Skeletal muscle tissue (tissue), 4 donors: Measurements from ENCODE around the gene VAMP2. TPM values are rescaled to one million over a fixed set of nuclear protein-coding genes. Genes with fewer than 3 reads are reported as not detected.

ENCODE experiments used
- H3K27ac ChIP-seq: one replicate; pipeline ENCODE4 v1.7.0; 2013; ENCODE audit warnings: mild to moderate bottlenecking, low read depth, low read length, inconsistent platforms
- H3K27me3 ChIP-seq, 3 donors: one replicate each; pipeline ENCODE4 v1.7.0; 2013; ENCODE audit warnings: low read length in 3 of 3; ENCODE audit not compliant: control insufficient read depth in 3 of 3, insufficient read depth in 3 of 3
- H3K36me3 ChIP-seq, 3 donors: one replicate each; pipeline ENCODE4 v1.7.0; 2013; ENCODE audit warnings: low read length in 3 of 3; ENCODE audit not compliant: control insufficient read depth in 3 of 3, insufficient read depth in 3 of 3
- H3K4me1 ChIP-seq, 3 donors: one replicate each; pipeline ENCODE4 v1.7.0; 2013; ENCODE audit warnings: low read length in 3 of 3, mild to moderate bottlenecking in 3 of 3; ENCODE audit not compliant: control insufficient read depth in 3 of 3, insufficient read depth in 3 of 3
- H3K4me3 ChIP-seq, 3 donors: one replicate each; pipeline ENCODE4 v1.7.0; 2013; ENCODE audit warnings: low read length in 3 of 3
- H3K9ac ChIP-seq, 3 donors: one replicate each; pipeline ENCODE4 v1.7.0; 2013; ENCODE audit warnings: low read length in 3 of 3, mild to moderate bottlenecking in 3 of 3, moderate library complexity in 2 of 3, low read depth in 1 of 3
- H3K9me3 ChIP-seq, 3 donors: one replicate each; pipeline ENCODE4 v1.7.0; 2013; ENCODE audit warnings: low read length in 3 of 3; ENCODE audit not compliant: control insufficient read depth in 3 of 3
- total RNA-seq: library from RNA; depleted of rRNA; stranded (reverse); fragments of >200 nt; gene quantifications from one replicate; pipeline ENCODE4 v1.2.3, GENCODE V29; 2014
- donor health status: Osteomylitis.

Gene VAMP2
- total RNA-seq, 1 donor from 2014 or later, result 8.4 TPM

- H3K27me3 ChIP-seq, result peaks cover 4 to 39% (median 32%) of the 10 kb centered on the region in 3 donors
- no peaks in the 10 kb centered on the region for H3K9me3 ChIP-seq
- peak overlapping the region in 2 of 3 donors; percentile 6 to 40 for H3K9ac ChIP-seq
- no peak overlapping the region for H3K27ac ChIP-seq
- H3K4me3 ChIP-seq, result peak overlapping the region; percentile 58 to 79 (median 67)
- H3K4me1 ChIP-seq, result peaks cover 59 to 65% (median 61%) of the 10 kb centered on the region in 3 donors
- no peaks in the 10 kb centered on the region for H3K36me3 ChIP-seq
These were observed 38.2 kb downstream of the VAMP2 start for GRCh38 chr17:8124350-8125153.

- Histone ChIP-seq H3K9ac (peak within 1 kb of the TSS; percentile 45 to 70 (median 63)), H3K27ac (no peak within 1 kb of the TSS), H3K4me3 (peak within 1 kb of the TSS; percentile 67 to 79 (median 67)), H3K9me3 (no peaks in the 10 kb centered on the region), H3K27me3 (peaks cover 4 to 39% (median 32%) of the 10 kb centered on the region in 3 donors), H3K36me3 (no peaks in the 10 kb centered on the region), H3K4me1 (peaks cover 59 to 66% (median 61%) of the 10 kb centered on the region in 3 donors)
These were observed 38.9 kb downstream of the VAMP2 start, which contains the start of gene HES7 for GRCh38 chr17:8123695-8124349. HES7 (minus strand) TSS chr17:8124106; CDS start chr17:8124084, 22 bp downstream.

- Histone ChIP-seq H3K4me1 (peaks cover 64 to 74% (median 67%) of the 10 kb centered on the region in 3 donors), H3K27ac (no peak overlapping the region), H3K27me3 (peaks cover 4 to 43% (median 32%) of the 10 kb centered on the region in 3 donors), H3K4me3 (peak overlapping the region; percentile 67 to 79 (median 67)), H3K9ac (peak overlapping the region; percentile 45 to 70 (median 63)), H3K9me3 (no peaks in the 10 kb centered on the region), H3K36me3 (no peaks in the 10 kb centered on the region)
These were observed 39.6 kb downstream of the VAMP2 start for GRCh38 chr17:8122924-8123694.

GRCh38 chr17:8122422-8122923 lies 40.3 kb downstream of the VAMP2 start:
- Histone ChIP-seq H3K36me3 (no peaks in the 10 kb centered on the region), H3K27ac (no peak overlapping the region), H3K4me3 (peak overlapping the region; percentile 67 to 79 (median 67)), H3K9me3 (no peaks in the 10 kb centered on the region), H3K4me1 (peaks cover 70 to 80% (median 73%) of the 10 kb centered on the region in 3 donors), H3K9ac (peak overlapping the region; percentile 33 to 70 (median 45)), H3K27me3 (peaks cover 8 to 48% (median 32%) of the 10 kb centered on the region in 3 donors)

- no peaks in the 10 kb centered on the region for H3K9me3 ChIP-seq
- peaks cover 10 to 51% (median 32%) of the 10 kb centered on the region in 3 donors for H3K27me3 ChIP-seq
- H3K9ac ChIP-seq, result peak overlapping the region in 1 of 3 donors; percentile 70
- H3K4me3 ChIP-seq, result peak overlapping the region; percentile 67 to 79 (median 67)
- no peak overlapping the region for H3K27ac ChIP-seq
- H3K36me3 ChIP-seq, result no peaks in the 10 kb centered on the region
- H3K4me1 ChIP-seq, result peaks cover 66 to 76% (median 70%) of the 10 kb centered on the region in 3 donors
These were observed 40.9 kb downstream of the VAMP2 start for GRCh38 chr17:8121681-8122421.

- Histone ChIP-seq H3K27ac (no peak overlapping the region), H3K9ac (peak overlapping the region in 1 of 3 donors; percentile 48), H3K27me3 (peaks cover 15 to 56% (median 37%) of the 10 kb centered on the region in 3 donors), H3K9me3 (no peaks in the 10 kb centered on the region), H3K36me3 (no peaks in the 10 kb centered on the region), H3K4me1 (peaks cover 63 to 75% (median 67%) of the 10 kb centered on the region in 3 donors), H3K4me3 (peak overlapping the region; percentile 62 to 79 (median 67))
These were observed 41.4 kb downstream of the VAMP2 start for GRCh38 chr17:8121407-8121680.

DNA sequence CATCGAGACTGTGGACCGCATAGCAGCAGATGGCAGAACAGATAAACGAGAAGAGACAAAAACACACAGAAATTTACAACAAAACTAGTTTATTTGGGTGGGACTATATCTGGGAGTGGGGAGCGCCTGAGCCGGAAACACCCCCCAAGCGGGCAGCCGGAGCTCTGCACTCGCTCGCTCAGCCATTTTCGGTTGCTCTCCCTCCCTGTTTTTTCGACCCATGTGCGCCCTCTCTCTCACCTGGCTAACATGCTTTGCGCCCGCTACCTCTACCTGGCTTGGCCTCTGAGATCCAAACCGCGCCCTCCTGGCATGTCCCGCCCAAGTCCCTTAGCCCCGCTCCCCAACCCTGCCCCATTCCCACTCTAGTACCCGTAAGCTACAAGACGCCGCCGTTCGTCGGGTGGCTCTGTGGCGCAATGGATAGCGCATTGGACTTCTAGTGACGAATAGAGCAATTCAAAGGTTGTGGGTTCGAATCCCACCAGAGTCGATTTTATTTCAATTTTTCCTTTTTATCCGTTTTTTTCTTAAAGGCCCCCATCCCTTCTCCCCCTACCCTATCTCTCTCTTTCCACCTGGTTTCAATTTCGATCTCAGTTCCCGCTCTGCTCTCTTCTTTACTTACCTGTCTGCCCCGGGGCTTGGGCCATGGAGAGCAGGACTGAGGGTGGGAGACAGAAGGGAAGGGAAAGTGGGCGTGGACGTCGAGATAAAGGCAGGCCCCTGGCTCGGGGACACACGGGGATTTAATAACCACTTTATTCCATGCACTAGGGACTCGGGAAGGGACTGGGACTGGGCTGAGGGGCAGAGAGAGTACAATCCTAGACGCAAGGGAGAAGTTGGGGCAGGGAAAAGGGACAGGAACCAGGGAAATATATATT lies 42.0 kb downstream of the VAMP2 start:
- Histone ChIP-seq H3K9ac (peak overlapping the region in 1 of 3 donors; percentile 48), H3K27ac (no peak overlapping the region), H3K9me3 (no peaks in the 10 kb centered on the region), H3K36me3 (no peaks in the 10 kb centered on the region), H3K4me3 (peak overlapping the region; percentile 56 to 63 (median 62)), H3K27me3 (peaks cover 21 to 57% (median 42%) of the 10 kb centered on the region in 3 donors), H3K4me1 (peaks cover 57 to 70% (median 62%) of the 10 kb centered on the region in 3 donors)

- H3K9me3 ChIP-seq, result no peaks in the 10 kb centered on the region
- H3K4me3 ChIP-seq, result peak overlapping the region; percentile 78 to 87 (median 80)
- H3K9ac ChIP-seq, result peak overlapping the region; percentile 71 to 79 (median 75)
- H3K4me1 ChIP-seq, result peaks cover 51 to 61% (median 56%) of the 10 kb centered on the region in 3 donors
- H3K27me3 ChIP-seq, result peaks cover 23 to 58% (median 44%) of the 10 kb centered on the region in 3 donors
- peak overlapping the region; percentile 55 for H3K27ac ChIP-seq
- H3K36me3 ChIP-seq, result no peaks in the 10 kb centered on the region
These were observed 42.9 kb downstream of the VAMP2 start for GRCh38 chr17:8119581-8120519.
